GM19438 (cell line): Measurements from ENCODE around the gene STIM2.
A peak's percentile ranks its signal among the peaks of the same experiment; 100 is the strongest.
"Not testable (repeated sequence)": the region's sequence is repeated elsewhere in the genome, so short reads cannot be mapped to it uniquely, and the experiment has no call there.

Experiments used
- ATAC-seq: cut with Tn5 transposase; IDR thresholded peaks from one replicate; pipeline ENCODE4 v1.9.1; 2021; ENCODE audit warnings: low read depth; ENCODE audit not compliant: unreplicated experiment

The STIM2 gene

GRCh38 chr4:26947318-26947717 lies 86.7 kb downstream of the STIM2 start:
- no peak for ATAC-seq

GRCh38 chr4:26950446-26950845 lies 89.8 kb downstream of the STIM2 start:
- ATAC-seq: no peak

- no peak for ATAC-seq
These were observed 92.2 kb downstream of the STIM2 start for GRCh38 chr4:26952891-26953290.

GRCh38 chr4:26953366-26953765 lies 92.7 kb downstream of the STIM2 start:
- ATAC-seq: no peak

- no peak for ATAC-seq
These were observed 93.3 kb downstream of the STIM2 start for GRCh38 chr4:26953770-26954423.

- no peak for ATAC-seq
These were observed 94.6 kb downstream of the STIM2 start for GRCh38 chr4:26955241-26955640.

GRCh38 chr4:26958925-26959653 lies 98.4 kb downstream of the STIM2 start:
- ATAC-seq: no peak

GRCh38 chr4:26959654-26960047 lies 99.0 kb downstream of the STIM2 start:
- ATAC-seq: no peak

- ATAC-seq: no peak
These were observed 102.1 kb downstream of the STIM2 start for GRCh38 chr4:26962720-26963119.

- no peak for ATAC-seq
These were observed 103.9 kb downstream of the STIM2 start for GRCh38 chr4:26964512-26964911.

GRCh38 chr4:26964994-26965393 lies 104.4 kb downstream of the STIM2 start:
- ATAC-seq: no peak

- ATAC-seq: not testable (repeated sequence)
These were observed 115.0 kb downstream of the STIM2 start for GRCh38 chr4:26975464-26976181.

- no peak for ATAC-seq
These were observed 117.9 kb downstream of the STIM2 start for GRCh38 chr4:26978387-26979053.

- ATAC-seq: no peak
These were observed 124.3 kb downstream of the STIM2 start for GRCh38 chr4:26984896-26985295.

GRCh38 chr4:26985873-26986272 lies 125.2 kb downstream of the STIM2 start:
- peak; percentile 72 for ATAC-seq

GRCh38 chr4:26987191-26987590 lies 126.5 kb downstream of the STIM2 start:
- no peak for ATAC-seq

GRCh38 chr4:26991057-26991456 lies 130.4 kb downstream of the STIM2 start:
- no peak for ATAC-seq

- ATAC-seq: peak; percentile 96
These were observed 132.2 kb downstream of the STIM2 start for GRCh38 chr4:26992657-26993361.

GRCh38 chr4:26993539-26993938 lies 132.9 kb downstream of the STIM2 start:
- ATAC-seq: no peak

GRCh38 chr4:26993967-26994366 lies 133.3 kb downstream of the STIM2 start:
- no peak for ATAC-seq
